Progenitor cell of endocrine pancreas (in vitro differentiated cells): ENCODE data around the gene CDH4. TPM values are rescaled to one million over a fixed set of nuclear protein-coding genes. Genes with fewer than 3 reads are reported as not detected.

Experiments
- DNase-seq: peaks from one replicate; pipeline ENCODE4 v3.0.0; 2021; ENCODE audit warnings: low spot score; ENCODE audit not compliant: unreplicated experiment
- H3K27ac Mint-ChIP-seq: 2 replicates; pipeline ENCODE4 v1.8.0; 2021; ENCODE audit warnings: mild to moderate bottlenecking, moderate library complexity, mixed read lengths
- H3K27me3 Mint-ChIP-seq: 2 replicates; pipeline ENCODE4 v1.8.0; 2021; ENCODE audit warnings: mixed read lengths
- H3K36me3 Mint-ChIP-seq: 2 replicates; pipeline ENCODE4 v1.8.0; 2022; ENCODE audit warnings: mixed read lengths; ENCODE audit not compliant: insufficient read depth
- H3K4me1 Mint-ChIP-seq: 2 replicates; pipeline ENCODE4 v1.8.0; 2021; ENCODE audit warnings: low read depth, mixed read lengths
- H3K4me3 Mint-ChIP-seq: 2 replicates; pipeline ENCODE4 v1.8.0; 2021; ENCODE audit warnings: low read depth, mild to moderate bottlenecking, moderate library complexity, mixed read lengths
- H3K9me3 Mint-ChIP-seq: 2 replicates; pipeline ENCODE4 v1.8.0; 2021; ENCODE audit warnings: low read depth, mixed read lengths
- total RNA-seq: library from RNA; stranded (reverse); gene quantifications from 2 replicates; pipeline ENCODE4 v1.2.1, GENCODE V29; 2021
- TF ChIP-seq, protein P1 (sequence below): fragments of 200-600 bp; sonication (generic); IDR thresholded peaks from one replicate; pipeline ENCODE4 v1.5.0; 2021; ENCODE audit warnings: antibody characterized with exemption, mild to moderate bottlenecking; ENCODE audit not compliant: unreplicated experiment

The CDH4 gene
- total RNA-seq, 1 donor from 2014 or later = 0.43 TPM

DNA sequence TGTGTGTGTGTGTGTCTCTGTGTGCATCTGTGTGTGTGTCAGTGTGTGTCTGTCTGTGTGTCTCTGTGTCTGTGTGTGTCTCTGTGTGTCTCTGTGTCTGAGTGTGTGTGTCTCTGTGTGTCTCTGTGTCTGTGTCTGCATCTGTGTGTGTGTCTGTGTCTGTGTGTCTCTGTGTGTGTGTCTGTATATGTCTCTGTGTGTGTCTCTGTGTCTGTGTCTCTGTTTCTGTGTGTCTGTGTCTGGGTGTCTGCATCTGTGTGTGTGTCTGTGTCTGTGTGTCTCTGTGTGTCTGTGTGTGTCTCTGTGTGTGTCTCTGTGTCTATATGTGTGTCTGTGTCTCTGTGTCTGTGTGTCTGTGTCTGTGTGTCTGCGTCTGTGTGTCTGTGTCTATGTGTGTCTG is 605.8 kb downstream of the CDH4 start:
- H3K4me1 Mint-ChIP-seq = no peaks in the 10 kb centered on the region
- H3K27ac Mint-ChIP-seq = no peak overlapping the region
- H3K27me3 Mint-ChIP-seq = no peaks in the 10 kb centered on the region
- TF ChIP-seq, protein P1, sequence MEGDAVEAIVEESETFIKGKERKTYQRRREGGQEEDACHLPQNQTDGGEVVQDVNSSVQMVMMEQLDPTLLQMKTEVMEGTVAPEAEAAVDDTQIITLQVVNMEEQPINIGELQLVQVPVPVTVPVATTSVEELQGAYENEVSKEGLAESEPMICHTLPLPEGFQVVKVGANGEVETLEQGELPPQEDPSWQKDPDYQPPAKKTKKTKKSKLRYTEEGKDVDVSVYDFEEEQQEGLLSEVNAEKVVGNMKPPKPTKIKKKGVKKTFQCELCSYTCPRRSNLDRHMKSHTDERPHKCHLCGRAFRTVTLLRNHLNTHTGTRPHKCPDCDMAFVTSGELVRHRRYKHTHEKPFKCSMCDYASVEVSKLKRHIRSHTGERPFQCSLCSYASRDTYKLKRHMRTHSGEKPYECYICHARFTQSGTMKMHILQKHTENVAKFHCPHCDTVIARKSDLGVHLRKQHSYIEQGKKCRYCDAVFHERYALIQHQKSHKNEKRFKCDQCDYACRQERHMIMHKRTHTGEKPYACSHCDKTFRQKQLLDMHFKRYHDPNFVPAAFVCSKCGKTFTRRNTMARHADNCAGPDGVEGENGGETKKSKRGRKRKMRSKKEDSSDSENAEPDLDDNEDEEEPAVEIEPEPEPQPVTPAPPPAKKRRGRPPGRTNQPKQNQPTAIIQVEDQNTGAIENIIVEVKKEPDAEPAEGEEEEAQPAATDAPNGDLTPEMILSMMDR = no peak
- no peaks in the 10 kb centered on the region for H3K9me3 Mint-ChIP-seq
- no peak for DNase-seq
- H3K4me3 Mint-ChIP-seq = no peak overlapping the region
- no peaks in the 10 kb centered on the region for H3K36me3 Mint-ChIP-seq

DNA sequence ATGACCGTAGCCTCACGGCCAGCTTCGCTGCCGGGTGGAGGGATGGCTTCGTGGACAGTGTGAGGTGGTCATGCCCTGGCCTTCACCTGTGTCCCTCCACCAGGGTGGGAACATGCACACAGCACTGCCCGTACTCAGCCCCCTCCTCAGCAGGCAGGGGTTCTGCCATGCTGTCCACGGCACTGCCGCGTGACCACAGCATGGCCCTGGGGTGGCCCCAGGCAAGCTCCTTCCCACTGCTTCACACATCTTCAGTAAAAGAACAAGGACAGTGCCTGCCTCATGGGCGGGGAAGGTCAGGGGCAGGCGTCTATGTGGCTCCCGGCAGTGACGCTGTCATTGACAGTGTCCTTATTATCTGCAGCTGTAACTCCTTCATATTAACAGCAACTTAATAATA is 607.7 kb downstream of the CDH4 start:
- no peak for DNase-seq

DNA sequence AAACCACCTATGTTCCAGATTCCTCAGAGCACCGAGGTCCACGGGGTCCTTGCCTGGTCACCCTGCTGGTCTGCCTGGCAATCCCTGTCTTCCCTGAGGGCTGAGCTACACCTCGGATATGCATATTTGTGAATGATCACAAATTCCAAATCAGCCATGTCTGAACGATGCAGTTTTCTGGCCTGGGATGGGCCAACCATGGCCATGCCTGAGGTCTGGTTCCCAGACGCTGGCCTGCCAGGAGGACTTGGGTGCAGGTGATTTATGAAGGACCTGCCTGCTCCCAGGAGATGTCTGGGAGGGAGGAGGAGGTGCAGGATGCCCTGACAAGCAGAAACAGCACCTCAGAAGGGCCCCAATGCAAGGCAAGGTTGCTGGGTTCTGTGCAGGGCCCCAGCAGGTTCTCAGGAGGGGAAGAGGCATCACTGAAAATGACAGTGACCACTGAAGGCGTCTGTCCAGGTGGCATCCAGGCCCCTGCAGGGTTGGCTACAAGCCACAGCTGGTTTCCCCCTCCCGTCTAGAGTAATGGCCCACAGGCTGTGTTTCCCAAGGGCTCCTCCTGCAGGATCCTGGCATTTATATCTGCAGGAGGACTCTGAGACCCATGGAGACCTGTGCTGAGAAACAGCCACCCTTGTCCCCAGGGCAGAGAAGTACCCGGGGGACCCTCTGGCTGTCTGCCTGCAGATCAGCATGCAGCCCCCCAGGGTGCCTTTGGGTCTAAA is 608.4 kb downstream of the CDH4 start:
- peaks cover 3% of the 10 kb centered on the region for H3K9me3 Mint-ChIP-seq
- H3K4me3 Mint-ChIP-seq = no peak overlapping the region
- DNase-seq = no peak
- peaks cover 3% of the 10 kb centered on the region for H3K27me3 Mint-ChIP-seq
- TF ChIP-seq, protein P1 = no peak
- H3K4me1 Mint-ChIP-seq = no peaks in the 10 kb centered on the region
- no peak overlapping the region for H3K27ac Mint-ChIP-seq
- no peaks in the 10 kb centered on the region for H3K36me3 Mint-ChIP-seq

More for the DNA sequence above, 607.7 kb downstream of the CDH4 start:
- Mint-ChIP-seq H3K4me1 (no peaks in the 10 kb centered on the region), H3K4me3 (no peak overlapping the region), H3K9me3 (no peaks in the 10 kb centered on the region), H3K27ac (no peak overlapping the region), H3K36me3 (no peaks in the 10 kb centered on the region), H3K27me3 (no peaks in the 10 kb centered on the region)
- TF ChIP-seq, protein P1 = no peak

DNA sequence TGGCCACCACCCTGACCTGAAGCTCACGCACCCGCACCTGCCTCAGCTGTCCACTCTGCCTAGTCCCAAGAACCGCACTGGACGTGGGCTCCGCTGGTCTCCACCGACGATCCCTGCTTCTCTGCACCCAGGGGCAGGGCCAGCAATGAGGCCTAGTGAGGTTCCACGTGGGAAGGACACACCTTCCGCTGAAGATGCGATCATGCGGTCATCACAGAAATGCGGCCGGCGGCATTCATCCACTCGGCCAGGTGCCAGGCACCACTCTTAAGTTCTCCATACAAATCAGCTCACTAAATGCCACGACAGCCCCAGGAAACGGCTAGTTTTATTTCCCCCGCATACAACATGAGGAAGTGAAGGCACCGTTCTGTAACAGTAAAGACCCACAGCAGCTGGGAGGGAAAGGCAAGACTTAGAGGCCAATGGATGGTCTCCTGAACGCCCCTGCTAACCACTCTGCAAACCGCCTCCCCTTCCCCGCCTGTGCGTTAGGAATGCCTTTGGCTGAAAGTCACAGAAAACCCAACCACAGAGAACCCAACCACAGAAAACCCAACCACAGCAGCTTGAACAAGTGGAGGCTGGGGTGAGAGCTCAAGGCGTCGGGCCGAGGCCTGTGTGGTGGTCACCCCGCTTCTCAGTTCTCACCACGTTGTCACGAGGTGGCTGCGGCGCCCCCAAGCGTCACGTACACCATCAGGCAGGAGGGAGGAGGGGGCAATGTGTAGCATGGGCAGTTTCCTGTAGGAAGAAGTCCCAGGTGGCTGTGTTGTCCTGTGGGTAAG is 609.2 kb downstream of the CDH4 start:
- H3K36me3 Mint-ChIP-seq = no peaks in the 10 kb centered on the region
- peaks cover 6% of the 10 kb centered on the region for H3K27me3 Mint-ChIP-seq
- no peak for DNase-seq
- H3K27ac Mint-ChIP-seq = no peak overlapping the region
- peaks cover 6% of the 10 kb centered on the region for H3K9me3 Mint-ChIP-seq
- no peaks in the 10 kb centered on the region for H3K4me1 Mint-ChIP-seq
- TF ChIP-seq, protein P1 = no peak
- H3K4me3 Mint-ChIP-seq = no peak overlapping the region

DNA sequence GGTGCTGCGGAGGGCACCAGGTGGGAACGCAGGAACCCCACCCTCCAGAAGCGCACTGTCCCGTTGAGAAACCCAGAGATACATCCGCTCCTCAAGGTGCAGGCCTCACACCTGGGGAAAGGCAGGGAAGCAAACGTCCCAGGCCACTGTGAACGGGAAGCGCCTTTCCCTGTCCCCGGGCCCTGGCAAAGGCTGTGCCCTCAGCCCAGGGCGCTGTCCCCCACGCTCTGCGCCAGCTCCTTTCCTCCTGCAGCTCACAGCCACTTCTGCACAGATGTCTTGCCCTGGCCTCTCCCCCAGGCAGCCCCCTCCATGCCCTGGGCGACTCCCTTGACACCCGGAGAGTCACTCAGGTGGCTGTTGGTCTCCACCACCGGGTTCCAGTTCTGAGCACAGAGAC is 609.8 kb downstream of the CDH4 start:
- no peak for DNase-seq
- Mint-ChIP-seq H3K9me3 (peaks cover 6% of the 10 kb centered on the region), H3K27me3 (peaks cover 11% of the 10 kb centered on the region), H3K4me3 (no peak overlapping the region), H3K27ac (no peak overlapping the region), H3K4me1 (no peaks in the 10 kb centered on the region), H3K36me3 (no peaks in the 10 kb centered on the region)
- TF ChIP-seq, protein P1 = no peak
